Panc1 (cell line): ENCODE results near the gene CEP78. TPM values are rescaled to one million over a fixed set of nuclear protein-coding genes. Genes with fewer than 3 reads are reported as not detected.

ENCODE experiments used
- ATAC-seq: fragments of 200-7000 bp; cut with Tn5 transposase; 2 replicates; pipeline ENCODE4 v1.9.1; 2020; ENCODE audit warnings: mild to moderate bottlenecking, moderate library complexity
- Bru-seq: library from RNA; stranded (reverse); fragments of 400-500 nt; gene quantifications from one replicate; lab custom pipeline; 2021; lab: Mats Ljungman, UMichigan
- BruChase-seq, 2 experiments: library from RNA; stranded (reverse); fragments of 400-500 nt; gene quantifications; one replicate each; lab custom pipeline; 2021; lab: Mats Ljungman, UMichigan
- BruUV-seq: library from RNA; stranded (reverse); fragments of 400-500 nt; replicated peaks from 2 replicates; lab custom pipeline; 2021; lab: Mats Ljungman, UMichigan
- CTCF ChIA-PET: fragments of 300-600 bp; sonication (Branson Sonifier 250); formaldehyde crosslinking; loops from one replicate; lab custom pipeline; 2022; ENCODE audit warnings: antibody characterized with exemption; lab: Charles Lee
- POLR2A ChIA-PET: fragments of 300-600 bp; sonication (Branson Sonifier 250); formaldehyde crosslinking; loops from one replicate; lab custom pipeline; 2022; ENCODE audit warnings: antibody characterized with exemption; lab: Charles Lee
- DNase-seq: peaks from one replicate; pipeline ENCODE4 v3.0.0-alpha.2; 2010; ENCODE audit warnings: low read depth, low spot score
- H3K27ac ChIP-seq: 2 replicates; pipeline ENCODE4 v1.5.1; 2011; ENCODE audit warnings: mild to moderate bottlenecking, low read length, inconsistent platforms
- H3K27me3 ChIP-seq: fragments of 200-500 bp; sonication (Bioruptor generic); 2 replicates; pipeline ENCODE4 v1.6.0; 2014; ENCODE audit warnings: low read length, inconsistent platforms; ENCODE audit not compliant: control insufficient read depth, insufficient read depth
- H3K36me3 ChIP-seq: fragments of 200-500 bp; sonication (Bioruptor generic); 2 replicates; pipeline ENCODE4 v1.5.1; 2014; ENCODE audit warnings: inconsistent platforms, mild to moderate bottlenecking, low read length, moderate library complexity; ENCODE audit not compliant: control insufficient read depth, insufficient read depth
- H3K4me1 ChIP-seq: 2 replicates; pipeline ENCODE4 v1.5.1; 2011; ENCODE audit warnings: inconsistent platforms, mild to moderate bottlenecking, low read length, moderate library complexity; ENCODE audit not compliant: control insufficient read depth, insufficient read depth
- H3K4me3 ChIP-seq, 2 experiments: 2 replicates each; pipeline ENCODE4 v1.5.1; 2011 to 2012; ENCODE audit warnings: low read depth in 2 of 2, low read length in 2 of 2, mild to moderate bottlenecking in 2 of 2, inconsistent platforms in 1 of 2, moderate library complexity in 1 of 2
- H3K9me3 ChIP-seq: fragments of 200-500 bp; sonication (Bioruptor generic); 2 replicates; pipeline ENCODE4 v1.5.1; 2014; ENCODE audit warnings: low read depth, mild to moderate bottlenecking, inconsistent platforms, low read length, moderate library complexity; ENCODE audit not compliant: control insufficient read depth, insufficient read depth
- CTCF ChIP-seq: fragments of 450-650 bp; IDR thresholded peaks from 2 replicates; pipeline ENCODE4 v1.5.1; 2017; ENCODE audit warnings: mild to moderate bottlenecking
- POLR2AphosphoS5 ChIP-seq: IDR thresholded peaks from 2 replicates; pipeline ENCODE4 v1.6.1; 2012; ENCODE audit warnings: mild to moderate bottlenecking, low read depth, low read length, moderate library complexity
- REST ChIP-seq, 2 experiments: IDR thresholded peaks; 2 replicates each; pipeline ENCODE4 v1.6.1; 2011 to 2012; ENCODE audit warnings: low read depth in 2 of 2, control low read depth in 1 of 2, low read length in 1 of 2, mild to moderate bottlenecking in 1 of 2, moderate library complexity in 1 of 2; ENCODE audit not compliant: insufficient read depth in 1 of 2
- SIN3A ChIP-seq: IDR thresholded peaks from 2 replicates; pipeline ENCODE4 v1.6.1; 2012; ENCODE audit warnings: low read depth, mild to moderate bottlenecking, low read length, moderate library complexity, borderline replicate concordance; ENCODE audit not compliant: insufficient read depth
- TCF7L2 ChIP-seq: IDR thresholded peaks from 2 replicates; pipeline ENCODE4 v1.6.1; 2011; ENCODE audit warnings: mild to moderate bottlenecking, low read depth, low read length, inconsistent platforms
- in situ Hi-C: cut with HindIII; loops from 2 replicates; pipeline ENCODE4 v1.10.0; 2016; ENCODE audit warnings: low sequenced_read_pairs, low pct_unique_long_range_greater_than_20kb
- intact Hi-C: fragments of 100-400 bp; cut with micrococcal nuclease; formaldehyde crosslinking; loops from one replicate; pipeline ENCODE4 v1.10.0; 2022; ENCODE audit not compliant: unreplicated experiment
- long read RNA-seq: library from polyadenylated mRNA; unstranded; transcript quantifications from one replicate; pipeline ENCODE4 v2.0.0, GENCODE V29; 2021; ENCODE audit not compliant: unreplicated experiment
- polyA plus RNA-seq: library from polyadenylated mRNA; unstranded; fragments of >200 nt; gene quantifications from one replicate; pipeline ENCODE4 v1.2.1, GENCODE V29; 2012; ENCODE audit warnings: missing spikeins; ENCODE audit not compliant: insufficient read length
- total RNA-seq: library from RNA; stranded (reverse); gene quantifications from one replicate; pipeline ENCODE4 v1.2.1, GENCODE V29; 2021; ENCODE audit not compliant: unreplicated experiment

Gene CEP78
- total RNA-seq (25.2 TPM), Bru-seq, nascent RNA (percentile 58 among the genes with signal in this experiment), BruChase-seq, experiment 1, labeled RNA remaining after a 2-hour chase (percentile 70 among the genes with signal in this experiment), BruChase-seq, experiment 2, labeled RNA remaining after a 6-hour chase (percentile 72 among the genes with signal in this experiment)
- 5.9 TPM for polyA plus RNA-seq
- long read RNA-seq, full-length matches to known transcripts = 19 of 31 reads
- long read RNA-seq, partial matches to known transcripts = 2 of 31 reads
- long read RNA-seq, other reads (novel, unspliced or antisense) = 10 of 31 reads

DNA sequence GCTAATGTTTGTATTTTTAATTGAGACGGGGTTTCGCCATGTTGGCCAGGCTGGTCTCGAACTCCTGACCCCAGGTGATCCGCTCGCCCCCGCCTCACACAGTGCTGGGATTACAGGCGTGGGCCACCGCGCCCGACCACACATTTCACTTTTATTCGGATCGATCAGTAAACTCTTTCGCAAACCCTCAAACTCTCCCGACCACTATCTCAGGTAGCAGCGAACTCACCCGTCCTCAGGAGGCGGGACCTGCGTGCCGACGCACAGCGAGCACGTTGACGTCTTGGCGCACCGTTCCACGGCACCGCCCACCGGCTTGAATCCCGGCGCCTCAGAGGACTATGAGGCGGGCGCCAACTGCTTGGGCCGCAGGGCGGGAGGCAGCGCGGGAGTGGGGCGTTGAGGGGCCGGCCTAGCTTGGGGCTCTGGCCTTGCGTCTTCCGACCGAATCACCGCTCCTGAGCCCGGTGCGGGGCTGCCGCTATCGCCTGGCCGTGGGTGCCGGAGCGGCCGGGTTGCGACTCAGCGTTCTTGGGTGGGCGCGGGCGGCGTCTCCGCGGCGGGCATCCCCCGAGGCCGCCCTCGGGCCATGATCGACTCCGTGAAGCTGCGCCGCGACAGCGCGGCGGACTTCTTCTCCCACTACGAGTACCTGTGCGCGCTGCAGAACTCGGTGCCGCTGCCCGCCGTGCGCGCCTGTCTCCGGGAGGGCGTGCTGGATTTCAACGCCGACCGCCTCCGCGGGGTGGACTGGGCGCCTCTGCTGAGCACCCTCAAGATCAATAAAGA, at the start of gene CEP78:
Gene CEP78, plus strand, starts transcription at position 314 of the 789 bp plus-strand sequence. Its CDS starts 276 bp downstream, at position 590.
- Histone ChIP-seq H3K36me3 (peaks cover 3% of the 10 kb centered on the region; the same call in 1 of the 2 replicates), H3K4me1 (peaks cover 2% of the 10 kb centered on the region; the same call in 1 of the 2 replicates), H3K9me3 (no peaks in the 10 kb centered on the region), H3K27ac (peak within 1 kb of the TSS; percentile 77), H3K27me3 (no peaks in the 10 kb centered on the region), H3K4me3 (peak within 1 kb of the TSS; percentile 78 to 85)
- peak; percentile 22 for DNase-seq
- ChIA-PET POLR2A (no interaction called here), CTCF (no interaction called here)
- TF ChIP-seq REST (IDR thresholded peaks at IDR 0.05; ENCODE audit: insufficient read depth in 1 of 2, low read depth in 2 of 2, low read length in 1 of 2) (no peak), POLR2AphosphoS5 (peak; percentile 87), SIN3A (0 out of 2 replicates have a peak, but pooled peaks have one; percentile 56)
- in situ Hi-C loops = no loop called here
- ATAC-seq = peak; percentile 99
- intact Hi-C loops = loop anchor here (5.0 kb wide), 1 partner anchor 104 kb away; no protein-coding TSS in a partner anchor
- no TSS peak for BruUV-seq

DNA sequence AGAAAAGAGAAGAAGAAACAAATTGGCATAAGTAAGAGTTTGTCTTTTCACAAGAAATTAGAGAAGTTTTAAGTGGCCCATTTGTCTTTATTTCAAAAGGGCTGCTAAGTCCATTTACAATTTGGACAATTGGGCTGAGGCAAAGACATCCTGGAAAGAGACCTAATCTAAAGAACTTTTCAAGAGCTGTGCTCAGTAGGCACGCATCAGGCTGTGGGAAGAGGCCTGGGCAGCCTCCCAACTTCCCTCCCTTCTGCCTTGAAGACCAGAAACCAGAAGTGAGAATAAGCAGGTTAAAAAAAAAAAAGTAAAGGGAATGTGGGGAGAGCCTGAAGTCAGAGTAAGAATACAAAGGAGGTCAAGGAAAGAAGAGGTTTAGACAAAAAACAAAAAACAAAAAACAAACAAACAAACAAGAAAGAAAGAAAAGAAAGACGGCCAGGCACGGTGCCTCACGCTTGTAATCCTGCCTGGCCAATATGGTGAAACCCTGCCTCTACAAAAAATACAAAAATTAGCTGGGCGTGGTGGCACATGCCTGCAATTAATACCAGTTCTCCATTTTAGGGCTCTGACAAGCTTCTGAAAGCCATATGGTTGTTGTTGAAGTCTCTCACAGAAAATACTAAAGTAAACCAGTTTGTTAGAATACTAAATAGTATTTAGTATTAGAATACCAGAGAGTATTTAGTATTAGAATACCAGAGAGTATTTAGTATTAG, 48.0 kb upstream of the CEP78 start:
- Histone ChIP-seq H3K27me3 (no peaks in the 10 kb centered on the region), H3K27ac (no peak overlapping the region), H3K9me3 (no peaks in the 10 kb centered on the region), H3K4me3 (no peak overlapping the region), H3K36me3 (no peaks in the 10 kb centered on the region), H3K4me1 (no peaks in the 10 kb centered on the region)
- no peak for ATAC-seq
- intact Hi-C loops = no loop called here
- BruUV-seq = no TSS peak
- ChIA-PET CTCF (no interaction called here), POLR2A (no interaction called here)
- TF ChIP-seq REST (IDR thresholded peaks at IDR 0.05; ENCODE audit: insufficient read depth in 1 of 2, low read depth in 2 of 2, low read length in 1 of 2) = no peak
- TF ChIP-seq POLR2AphosphoS5 = no peak
- no peak for TF ChIP-seq SIN3A
- TF ChIP-seq TCF7L2 = no peak
- TF ChIP-seq CTCF = no peak
- in situ Hi-C loops = no loop called here
- DNase-seq = no peak
